Cardiac muscle cell (in vitro differentiated cells and primary cell): Measurements from ENCODE around the gene BCS1L. TPM values are rescaled to one million over a fixed set of nuclear protein-coding genes. Genes with fewer than 3 reads are reported as not detected.

Experiments used
- DNase-seq, 2 donors: peaks; one replicate each; pipeline versions ENCODE4 v3.0.0 to v3.0.0-alpha.2; 2010 to 2017; ENCODE audit warnings: low read depth in 1 of 2, low spot score in 1 of 2
- H3K27ac ChIP-seq: fragments of 200-600 bp; sonication (generic); 2 replicates; pipeline ENCODE4 v1.5.1; 2016
- H3K27me3 ChIP-seq: fragments of 200-600 bp; sonication (generic); 2 replicates; pipeline ENCODE4 v1.6.0; 2016; ENCODE audit warnings: control low read depth
- H3K36me3 ChIP-seq: fragments of 200-600 bp; sonication (generic); 2 replicates; pipeline ENCODE4 v1.5.1; 2016; ENCODE audit warnings: control low read depth
- H3K4me1 ChIP-seq: fragments of 200-600 bp; sonication (generic); 2 replicates; pipeline ENCODE4 v1.8.1; 2017; ENCODE audit warnings: low read depth, mild to moderate bottlenecking, mixed run types
- H3K4me3 ChIP-seq: fragments of 200-600 bp; sonication (generic); 2 replicates; pipeline ENCODE4 v1.5.1; 2016; ENCODE audit warnings: mild to moderate bottlenecking
- H3K9me3 ChIP-seq: fragments of 200-600 bp; sonication (generic); 2 replicates; pipeline ENCODE4 v1.5.1; 2017; ENCODE audit warnings: low read depth, mild to moderate bottlenecking, control low read depth
- CTCF ChIP-seq: IDR thresholded peaks from 2 replicates; pipeline ENCODE4 v1.5.1; 2012; ENCODE audit warnings: low read depth, mild to moderate bottlenecking, low read length
- polyA plus RNA-seq: library from polyadenylated mRNA; unstranded; fragments of >200 nt; fragmentation: Nextera tagmentation; extraction: Ambion mirVana; gene quantifications from 2 replicates; pipeline ENCODE4 v1.2.1, GENCODE V29; 2016
- total RNA-seq: library from RNA; depleted of rRNA; stranded (reverse); fragments of >200 nt; gene quantifications from 2 replicates; pipeline ENCODE4 v1.2.3, GENCODE V29; 2016

The BCS1L gene
- total and polyA plus RNA-seq, 2 experiments from 2014 or later: 28.6 to 67.0 TPM

- H3K27ac ChIP-seq: no peak overlapping the region
- DNase-seq: peak; percentile 63 to 79
- no peaks in the 10 kb centered on the region for H3K4me1 ChIP-seq
- no peaks in the 10 kb centered on the region for H3K27me3 ChIP-seq
- no peak overlapping the region for H3K4me3 ChIP-seq
- peaks cover 43% of the 10 kb centered on the region for H3K36me3 ChIP-seq
- no peaks in the 10 kb centered on the region for H3K9me3 ChIP-seq
- peak; percentile 94 for TF ChIP-seq CTCF
These were observed 11.2 kb upstream of the BCS1L start for GRCh38 chr2:218648088-218648786.

GRCh38 chr2:218648787-218649100 is 10.7 kb upstream of the BCS1L start:
- H3K27ac ChIP-seq: no peak overlapping the region
- no peaks in the 10 kb centered on the region for H3K27me3 ChIP-seq
- H3K36me3 ChIP-seq: peaks cover 47% of the 10 kb centered on the region
- no peak for DNase-seq
- TF ChIP-seq CTCF: no peak
- H3K4me3 ChIP-seq: no peak overlapping the region
- no peaks in the 10 kb centered on the region for H3K4me1 ChIP-seq
- no peaks in the 10 kb centered on the region for H3K9me3 ChIP-seq

- no peak for TF ChIP-seq CTCF
- Histone ChIP-seq H3K36me3 (peaks cover 29% of the 10 kb centered on the region), H3K27ac (no peak overlapping the region)
These were observed 3.7 kb upstream of the BCS1L start for GRCh38 chr2:218655751-218656150.

GRCh38 chr2:218658671-218659257 is 719 bp upstream of the BCS1L start:
- peak; percentile 48 for TF ChIP-seq CTCF
- peak overlapping the region; percentile 19 for H3K27ac ChIP-seq
- peak overlapping the region; percentile 63 for H3K4me3 ChIP-seq
- peaks cover 26% of the 10 kb centered on the region for H3K36me3 ChIP-seq
- H3K27me3 ChIP-seq: no peaks in the 10 kb centered on the region
- DNase-seq: peak; percentile 30 to 37
- H3K9me3 ChIP-seq: no peaks in the 10 kb centered on the region
- H3K4me1 ChIP-seq: peaks cover 3% of the 10 kb centered on the region

More at GRCh38 chr2:218655751-218656150, 3.7 kb upstream of the BCS1L start:
- Histone ChIP-seq H3K4me3 (no peak overlapping the region), H3K27me3 (no peaks in the 10 kb centered on the region), H3K9me3 (no peaks in the 10 kb centered on the region), H3K4me1 (peaks cover 3% of the 10 kb centered on the region)
- DNase-seq: no peak

GRCh38 chr2:218659988-218660358 is 490 bp downstream of the BCS1L start:
- peaks cover 3% of the 10 kb centered on the region for H3K4me1 ChIP-seq
- no peaks in the 10 kb centered on the region for H3K27me3 ChIP-seq
- peak overlapping the region; percentile 63 for H3K4me3 ChIP-seq
- H3K36me3 ChIP-seq: peaks cover 28% of the 10 kb centered on the region
- H3K27ac ChIP-seq: no peak overlapping the region
- peak in 1 of 2 donors; percentile 6 for DNase-seq
- H3K9me3 ChIP-seq: no peaks in the 10 kb centered on the region
- TF ChIP-seq CTCF: no peak
